ENCODE measurements around the gene DTHD1.

The DTHD1 gene

DNA sequence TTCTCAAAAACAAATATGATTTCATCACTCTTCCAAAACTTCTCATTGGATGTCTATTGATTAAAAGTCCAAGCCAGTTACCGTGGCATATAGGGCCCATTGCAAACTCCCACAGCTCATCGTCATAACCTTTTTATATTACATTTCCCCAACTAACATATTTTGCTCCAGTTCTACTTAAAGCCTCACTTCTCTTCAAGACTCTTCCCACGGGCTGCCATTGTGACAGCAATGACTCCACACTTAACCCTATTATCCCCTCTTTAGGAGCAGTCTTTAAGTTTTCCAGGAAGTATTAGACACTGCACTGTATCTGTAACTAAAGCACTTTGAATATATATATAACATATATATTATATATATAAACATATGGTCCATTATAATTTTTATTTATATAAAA is 44.5 kb downstream of the DTHD1 start:
- TF ChIP-seq, protein P1, sequence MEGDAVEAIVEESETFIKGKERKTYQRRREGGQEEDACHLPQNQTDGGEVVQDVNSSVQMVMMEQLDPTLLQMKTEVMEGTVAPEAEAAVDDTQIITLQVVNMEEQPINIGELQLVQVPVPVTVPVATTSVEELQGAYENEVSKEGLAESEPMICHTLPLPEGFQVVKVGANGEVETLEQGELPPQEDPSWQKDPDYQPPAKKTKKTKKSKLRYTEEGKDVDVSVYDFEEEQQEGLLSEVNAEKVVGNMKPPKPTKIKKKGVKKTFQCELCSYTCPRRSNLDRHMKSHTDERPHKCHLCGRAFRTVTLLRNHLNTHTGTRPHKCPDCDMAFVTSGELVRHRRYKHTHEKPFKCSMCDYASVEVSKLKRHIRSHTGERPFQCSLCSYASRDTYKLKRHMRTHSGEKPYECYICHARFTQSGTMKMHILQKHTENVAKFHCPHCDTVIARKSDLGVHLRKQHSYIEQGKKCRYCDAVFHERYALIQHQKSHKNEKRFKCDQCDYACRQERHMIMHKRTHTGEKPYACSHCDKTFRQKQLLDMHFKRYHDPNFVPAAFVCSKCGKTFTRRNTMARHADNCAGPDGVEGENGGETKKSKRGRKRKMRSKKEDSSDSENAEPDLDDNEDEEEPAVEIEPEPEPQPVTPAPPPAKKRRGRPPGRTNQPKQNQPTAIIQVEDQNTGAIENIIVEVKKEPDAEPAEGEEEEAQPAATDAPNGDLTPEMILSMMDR (IDR thresholded peaks at IDR 0.05; ENCODE audit: borderline replicate concordance, control extremely low read depth, extremely low read depth, insufficient read depth, missing control alignments) = no peak
- in situ Hi-C loops (cut with MboI; ENCODE audit: low sequenced_read_pairs, unreplicated experiment) = no loop called here
- no peak for DNase-seq (ENCODE audit: low spot score)

GRCh38 chr4:36326476-36327029 is 45.1 kb downstream of the DTHD1 start:
- TF ChIP-seq, protein P1 (IDR thresholded peaks at IDR 0.05; ENCODE audit: borderline replicate concordance, control extremely low read depth, extremely low read depth, insufficient read depth, missing control alignments) = no peak
- in situ Hi-C loops (cut with MboI; ENCODE audit: low sequenced_read_pairs, unreplicated experiment) = no loop called here
- DNase-seq (ENCODE audit: low spot score) = no peak

GRCh38 chr4:36327400-36327799 is 46.0 kb downstream of the DTHD1 start:
- in situ Hi-C loops (cut with MboI; ENCODE audit: low sequenced_read_pairs, unreplicated experiment) = no loop called here
- TF ChIP-seq, protein P1 (IDR thresholded peaks at IDR 0.05; ENCODE audit: borderline replicate concordance, control extremely low read depth, extremely low read depth, insufficient read depth, missing control alignments) = no peak
- DNase-seq (ENCODE audit: low spot score) = no peak

DNA sequence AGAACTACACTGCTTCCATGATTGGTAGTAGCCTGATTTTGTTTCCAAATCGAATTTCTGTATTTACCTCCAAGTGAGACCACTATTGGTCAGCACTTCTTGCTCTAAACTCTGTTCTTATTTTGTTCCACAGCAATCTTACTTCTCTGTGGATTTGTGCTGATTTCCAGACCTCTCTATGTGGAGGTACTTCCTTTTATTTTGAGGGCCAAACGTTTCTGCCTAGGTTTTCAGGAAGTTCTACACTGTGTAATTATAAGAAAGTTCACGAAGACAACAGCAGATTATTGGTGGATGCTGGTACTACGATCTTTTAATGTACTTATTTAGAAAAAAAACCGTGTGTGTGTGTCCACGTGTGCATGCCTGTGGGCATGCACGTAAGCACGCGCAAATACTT is 46.7 kb downstream of the DTHD1 start:
- TF ChIP-seq, protein P1 (IDR thresholded peaks at IDR 0.05; ENCODE audit: borderline replicate concordance, control extremely low read depth, extremely low read depth, insufficient read depth, missing control alignments) = no peak
- in situ Hi-C loops (cut with MboI; ENCODE audit: low sequenced_read_pairs, unreplicated experiment) = no loop called here

DNA sequence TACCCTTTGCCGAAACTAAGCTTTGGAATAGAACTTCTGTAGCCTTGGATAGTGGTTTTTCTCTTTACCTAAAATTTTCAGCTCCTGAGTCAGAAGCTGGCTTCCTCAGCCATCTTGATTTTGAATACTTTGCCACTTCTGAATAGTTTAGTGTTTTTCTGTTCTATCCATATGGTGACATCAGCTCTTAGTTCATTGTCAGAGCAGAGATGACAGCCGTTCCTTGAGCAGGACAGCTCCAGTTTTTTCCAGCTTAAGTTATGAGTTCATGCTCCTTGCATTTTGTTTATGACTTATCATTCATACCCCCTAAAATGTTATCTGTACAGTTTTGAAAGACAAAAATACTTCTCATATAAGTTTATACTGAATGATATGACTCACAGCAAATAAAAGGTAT is 47.8 kb downstream of the DTHD1 start:
- TF ChIP-seq, protein P1 (IDR thresholded peaks at IDR 0.05; ENCODE audit: borderline replicate concordance, control extremely low read depth, extremely low read depth, insufficient read depth, missing control alignments) = no peak
- no peak for DNase-seq (ENCODE audit: low spot score)
- in situ Hi-C loops (cut with MboI; ENCODE audit: low sequenced_read_pairs, unreplicated experiment) = no loop called here

More for the DNA sequence above, 46.7 kb downstream of the DTHD1 start:
- DNase-seq (ENCODE audit: low spot score) = no peak

GRCh38 chr4:36330796-36331195 is 49.4 kb downstream of the DTHD1 start:
- TF ChIP-seq, protein P1 (IDR thresholded peaks at IDR 0.05; ENCODE audit: borderline replicate concordance, control extremely low read depth, extremely low read depth, insufficient read depth, missing control alignments) = no peak
- no peak for DNase-seq (ENCODE audit: low spot score)
- in situ Hi-C loops (cut with MboI; ENCODE audit: low sequenced_read_pairs, unreplicated experiment) = no loop called here

Measured in GM13976 (cell line).